HG03139 (cell line): ENCODE data around the gene ABCA13.

Source experiments
- ATAC-seq: cut with Tn5 transposase; IDR thresholded peaks from one replicate; pipeline ENCODE4 v1.9.1; 2021; ENCODE audit not compliant: unreplicated experiment

The ABCA13 gene

GRCh38 chr7:48363174-48363573 is 191.9 kb downstream of the ABCA13 start:
- ATAC-seq: no peak

GRCh38 chr7:48365010-48365409 is 193.8 kb downstream of the ABCA13 start:
- ATAC-seq: no peak

GRCh38 chr7:48366096-48366495 is 194.8 kb downstream of the ABCA13 start:
- no peak for ATAC-seq

- ATAC-seq: no peak
These were observed 205.0 kb downstream of the ABCA13 start for GRCh38 chr7:48376263-48376662.

GRCh38 chr7:48380921-48381320 is 209.7 kb downstream of the ABCA13 start:
- ATAC-seq: no peak

- ATAC-seq: no peak
These were observed 210.3 kb downstream of the ABCA13 start for GRCh38 chr7:48381571-48381970.

GRCh38 chr7:48384180-48384752 is 213.0 kb downstream of the ABCA13 start:
- ATAC-seq: no peak

GRCh38 chr7:48387932-48388331 is 216.7 kb downstream of the ABCA13 start:
- no peak for ATAC-seq

- no peak for ATAC-seq
These were observed 217.7 kb downstream of the ABCA13 start for GRCh38 chr7:48388911-48389310.

GRCh38 chr7:48389977-48390376 is 218.7 kb downstream of the ABCA13 start:
- ATAC-seq: no peak

- ATAC-seq: no peak
These were observed 219.4 kb downstream of the ABCA13 start for GRCh38 chr7:48390388-48391327.

GRCh38 chr7:48398191-48398590 is 226.9 kb downstream of the ABCA13 start:
- ATAC-seq: no peak

GRCh38 chr7:48402721-48403120 is 231.5 kb downstream of the ABCA13 start:
- no peak for ATAC-seq

GRCh38 chr7:48408731-48409130 is 237.5 kb downstream of the ABCA13 start:
- ATAC-seq: no peak

- peak; percentile 59 for ATAC-seq
These were observed 240.4 kb downstream of the ABCA13 start for GRCh38 chr7:48411619-48412018.

- no peak for ATAC-seq
These were observed 242.9 kb downstream of the ABCA13 start for GRCh38 chr7:48414011-48414732.

- ATAC-seq: no peak
These were observed 245.2 kb downstream of the ABCA13 start for GRCh38 chr7:48416327-48416908.

- no peak for ATAC-seq
These were observed 248.1 kb downstream of the ABCA13 start for GRCh38 chr7:48419401-48419800.

- ATAC-seq: no peak
These were observed 248.9 kb downstream of the ABCA13 start for GRCh38 chr7:48420206-48420605.

- ATAC-seq: no peak
These were observed 250.1 kb downstream of the ABCA13 start for GRCh38 chr7:48421357-48421756.

- ATAC-seq: no peak
These were observed 253.5 kb downstream of the ABCA13 start for GRCh38 chr7:48424731-48425130.
